GM21723 (cell line): ENCODE measurements around the gene LEPR.
A peak's percentile ranks its signal among the peaks of the same experiment; 100 is the strongest.
"Not testable (repeated sequence)": the region's sequence is repeated elsewhere in the genome, so short reads cannot be mapped to it uniquely, and the experiment has no call there.

Source experiments
- ATAC-seq: cut with Tn5 transposase; IDR thresholded peaks from one replicate; pipeline ENCODE4 v1.9.1; 2021; ENCODE audit warnings: mild to moderate bottlenecking, moderate library complexity; ENCODE audit not compliant: unreplicated experiment

Gene LEPR, protein sequence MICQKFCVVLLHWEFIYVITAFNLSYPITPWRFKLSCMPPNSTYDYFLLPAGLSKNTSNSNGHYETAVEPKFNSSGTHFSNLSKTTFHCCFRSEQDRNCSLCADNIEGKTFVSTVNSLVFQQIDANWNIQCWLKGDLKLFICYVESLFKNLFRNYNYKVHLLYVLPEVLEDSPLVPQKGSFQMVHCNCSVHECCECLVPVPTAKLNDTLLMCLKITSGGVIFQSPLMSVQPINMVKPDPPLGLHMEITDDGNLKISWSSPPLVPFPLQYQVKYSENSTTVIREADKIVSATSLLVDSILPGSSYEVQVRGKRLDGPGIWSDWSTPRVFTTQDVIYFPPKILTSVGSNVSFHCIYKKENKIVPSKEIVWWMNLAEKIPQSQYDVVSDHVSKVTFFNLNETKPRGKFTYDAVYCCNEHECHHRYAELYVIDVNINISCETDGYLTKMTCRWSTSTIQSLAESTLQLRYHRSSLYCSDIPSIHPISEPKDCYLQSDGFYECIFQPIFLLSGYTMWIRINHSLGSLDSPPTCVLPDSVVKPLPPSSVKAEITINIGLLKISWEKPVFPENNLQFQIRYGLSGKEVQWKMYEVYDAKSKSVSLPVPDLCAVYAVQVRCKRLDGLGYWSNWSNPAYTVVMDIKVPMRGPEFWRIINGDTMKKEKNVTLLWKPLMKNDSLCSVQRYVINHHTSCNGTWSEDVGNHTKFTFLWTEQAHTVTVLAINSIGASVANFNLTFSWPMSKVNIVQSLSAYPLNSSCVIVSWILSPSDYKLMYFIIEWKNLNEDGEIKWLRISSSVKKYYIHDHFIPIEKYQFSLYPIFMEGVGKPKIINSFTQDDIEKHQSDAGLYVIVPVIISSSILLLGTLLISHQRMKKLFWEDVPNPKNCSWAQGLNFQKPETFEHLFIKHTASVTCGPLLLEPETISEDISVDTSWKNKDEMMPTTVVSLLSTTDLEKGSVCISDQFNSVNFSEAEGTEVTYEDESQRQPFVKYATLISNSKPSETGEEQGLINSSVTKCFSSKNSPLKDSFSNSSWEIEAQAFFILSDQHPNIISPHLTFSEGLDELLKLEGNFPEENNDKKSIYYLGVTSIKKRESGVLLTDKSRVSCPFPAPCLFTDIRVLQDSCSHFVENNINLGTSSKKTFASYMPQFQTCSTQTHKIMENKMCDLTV

DNA sequence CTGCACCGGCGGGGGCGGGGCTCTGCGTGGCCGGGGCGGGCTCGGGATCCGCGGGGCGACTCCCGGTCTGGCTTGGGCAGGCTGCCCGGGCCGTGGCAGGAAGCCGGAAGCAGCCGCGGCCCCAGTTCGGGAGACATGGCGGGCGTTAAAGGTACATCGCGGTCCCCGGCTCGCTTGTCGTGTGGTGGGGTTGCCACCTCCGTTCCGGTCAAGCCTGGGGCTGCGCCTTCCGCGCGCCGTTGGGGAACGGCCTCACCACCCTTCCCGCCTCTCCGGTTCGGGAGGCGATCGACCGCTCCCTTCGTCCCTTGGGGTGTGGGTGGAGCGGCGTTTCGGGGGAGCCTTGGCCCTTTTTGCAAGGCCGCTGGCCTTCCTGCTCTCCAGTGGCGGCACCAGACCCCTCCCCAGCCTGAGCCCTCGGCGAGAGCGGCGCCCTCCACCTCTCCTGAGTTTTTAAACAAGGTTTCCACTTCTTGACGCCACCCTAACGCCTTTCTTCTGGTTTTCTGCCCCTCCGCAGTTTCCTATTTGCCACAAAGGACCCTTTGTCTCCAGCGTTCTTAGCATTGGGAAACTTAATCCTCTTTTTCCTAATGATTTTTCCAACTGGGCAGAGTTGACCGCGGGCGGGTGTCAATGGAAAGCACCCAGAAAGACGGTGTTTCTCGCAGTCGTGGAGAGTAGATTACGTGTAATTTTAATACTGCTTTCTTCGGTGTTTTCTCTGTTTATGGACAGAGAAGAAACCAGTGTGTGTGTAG, at the start of gene LEPR, which contains the start of gene LEPROT:
Gene LEPR (plus strand): TSS at position 79 of the 761 bp plus-strand sequence. CDS start 144,898 bp downstream, outside the sequence.
Gene LEPROT (plus strand): TSS at position 79 of the 761 bp plus-strand sequence. CDS start 57 bp downstream, at position 136.
- ATAC-seq, result peak; percentile 60

DNA sequence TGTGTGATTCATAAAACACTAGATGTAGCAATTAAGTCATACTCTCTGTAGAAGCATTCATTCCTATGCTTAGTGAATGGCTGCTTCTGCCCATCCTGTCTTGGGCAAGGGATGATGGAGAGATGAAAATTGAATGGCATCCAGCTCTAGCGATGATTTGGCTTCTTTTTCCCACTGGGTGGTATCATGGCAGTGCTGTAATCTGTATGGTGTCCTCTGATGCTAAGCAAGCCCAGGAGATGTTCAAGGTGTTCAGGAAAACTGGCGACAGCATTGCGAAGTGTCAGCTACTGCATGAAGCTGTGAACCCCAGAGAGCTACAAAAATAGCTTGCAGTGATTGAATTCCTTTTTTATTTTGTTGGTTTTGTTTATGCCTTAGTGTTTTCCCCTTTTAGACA, 48.9 kb upstream of the LEPR start:
- ATAC-seq, result no peak

DNA sequence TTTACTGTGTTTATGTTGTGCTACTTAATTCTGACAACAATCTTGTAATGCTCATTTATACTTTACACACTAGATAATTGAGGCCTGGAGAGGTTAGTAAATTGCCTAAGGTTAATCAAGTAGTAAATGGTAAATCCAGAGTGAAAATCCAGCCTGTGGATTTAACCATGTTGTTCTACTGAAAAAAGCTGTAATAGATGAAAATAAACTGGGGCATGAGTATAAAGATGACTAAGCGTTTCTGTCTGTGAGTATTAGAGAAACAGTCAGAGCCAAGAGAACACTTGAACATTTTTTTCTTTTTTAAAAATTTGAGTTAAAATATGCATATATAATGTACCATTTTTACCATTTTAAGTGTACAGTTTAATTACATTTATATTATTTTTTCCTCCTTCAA, 47.9 kb upstream of the LEPR start:
- no peak for ATAC-seq

DNA sequence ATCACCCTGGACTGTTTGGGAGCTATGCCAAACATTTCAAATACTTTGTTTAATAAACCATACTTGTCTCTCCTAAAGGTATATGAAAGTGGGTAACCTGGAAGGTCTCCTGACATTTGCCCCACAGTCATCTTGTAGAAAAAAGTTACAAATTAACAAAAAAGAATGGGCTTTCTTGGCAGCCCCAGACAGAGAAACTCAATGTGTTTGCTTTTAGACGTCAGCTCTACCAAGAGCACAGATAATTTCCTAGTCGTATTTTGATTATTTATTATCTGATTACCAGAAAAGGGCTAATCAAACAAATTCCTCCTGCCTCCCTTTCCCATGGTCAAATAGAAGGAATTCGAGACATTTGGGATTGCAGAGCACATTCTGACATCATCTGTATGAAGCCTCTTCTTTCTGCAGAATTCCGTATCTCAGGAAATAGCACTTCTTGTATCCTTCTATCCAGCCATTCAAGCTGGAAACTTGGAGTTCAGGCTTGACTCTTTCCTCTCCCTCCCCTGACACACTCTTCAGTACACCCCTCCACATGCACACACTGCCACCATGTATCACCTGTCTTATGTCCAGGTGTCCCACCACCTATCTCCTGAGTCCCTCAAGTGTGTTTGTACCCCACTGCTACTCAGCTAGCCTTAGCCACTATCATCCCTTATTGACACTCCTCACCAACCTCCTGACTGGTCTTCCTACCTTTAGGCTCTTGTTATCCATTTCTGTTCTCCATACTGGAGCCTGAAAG, 42.8 kb upstream of the LEPR start:
- ATAC-seq, result no peak

DNA sequence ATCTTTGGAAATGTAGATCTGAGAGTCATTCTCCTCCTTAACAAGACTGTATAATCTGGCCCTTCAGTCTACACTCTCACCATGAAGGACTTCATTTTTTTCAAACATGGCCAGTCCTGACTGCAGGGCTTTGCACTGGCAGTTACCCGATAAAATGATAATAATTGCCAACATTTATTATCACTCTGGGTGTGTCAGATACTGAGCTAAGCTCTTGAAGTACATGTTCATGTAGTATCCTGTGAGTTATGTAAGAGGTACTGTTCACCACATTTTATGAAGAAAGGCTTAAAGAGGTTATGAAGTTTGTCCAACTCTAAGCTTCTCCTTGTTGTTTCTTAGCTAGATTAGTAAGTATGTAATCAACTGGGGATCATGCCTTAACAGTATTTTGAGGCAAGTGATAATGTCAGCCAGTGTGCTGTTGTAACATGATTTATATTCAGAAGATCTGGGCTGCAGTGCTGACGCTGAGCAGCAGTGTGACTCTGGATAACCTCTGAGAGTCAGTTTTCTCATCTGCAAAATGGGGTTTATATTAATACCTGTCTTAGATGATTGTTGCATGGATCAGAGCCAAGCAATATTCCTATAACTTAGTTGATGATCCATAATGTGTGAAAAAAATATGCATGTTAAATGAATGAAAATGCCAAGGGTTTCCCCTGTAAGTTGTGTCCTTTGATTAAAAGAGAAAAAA, 42.1 kb upstream of the LEPR start:
- ATAC-seq, result no peak

DNA sequence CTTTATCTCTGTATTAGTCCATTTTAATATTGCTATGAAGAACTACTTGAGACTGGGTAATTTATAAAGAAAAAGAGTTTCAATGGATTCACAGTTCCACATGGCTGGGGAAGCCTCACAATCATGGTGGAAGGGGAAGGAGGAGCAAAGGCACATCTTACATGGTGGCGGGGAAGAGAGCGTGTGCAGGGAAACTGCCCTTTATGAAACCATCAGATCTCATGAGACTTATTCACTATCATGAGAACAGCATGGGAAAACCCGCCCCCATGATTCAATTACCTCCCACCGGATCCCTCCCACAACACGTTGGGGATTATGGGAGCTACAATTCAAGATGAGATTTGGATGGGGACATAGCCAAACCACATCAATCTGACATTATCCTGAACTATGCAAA, 36.0 kb upstream of the LEPR start:
- ATAC-seq, result not testable (repeated sequence)

DNA sequence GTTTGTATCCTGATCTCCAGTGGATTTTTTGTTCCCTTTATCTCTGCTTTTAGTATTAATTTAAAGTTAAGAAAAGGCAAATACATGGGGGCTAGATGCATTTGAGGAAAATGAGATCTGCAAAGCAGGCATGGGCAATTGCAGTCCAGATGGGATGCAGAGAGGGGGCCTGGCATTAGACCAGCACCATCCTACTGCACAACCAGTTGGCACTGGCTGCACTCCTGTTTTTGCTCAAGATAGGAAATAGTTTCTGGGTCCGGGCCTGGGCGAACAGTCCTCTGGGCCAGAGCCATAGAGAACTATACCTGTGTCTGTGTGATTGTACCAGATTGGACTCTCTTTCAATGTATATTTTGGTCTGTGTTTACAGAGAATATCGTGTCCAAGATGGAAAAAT, 34.0 kb upstream of the LEPR start:
- ATAC-seq, result no peak

DNA sequence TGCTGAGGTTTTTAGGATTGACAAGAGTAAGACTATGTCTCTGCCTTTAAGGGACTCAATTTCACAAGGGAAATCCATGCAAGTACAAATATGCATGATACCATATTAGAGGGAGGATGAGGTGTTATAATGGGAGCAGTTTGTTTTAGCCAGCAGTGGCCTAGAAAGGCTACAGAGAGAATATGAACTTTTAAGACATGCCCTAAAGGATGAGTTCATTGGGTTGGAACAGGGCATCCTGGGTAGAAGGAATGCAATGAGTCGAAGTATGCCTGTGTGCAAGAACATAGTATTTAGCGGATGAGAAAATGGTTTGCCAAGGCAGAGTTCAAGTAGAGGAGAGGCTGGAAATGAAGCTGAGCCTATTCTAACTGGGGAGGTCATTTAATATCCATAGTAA, 32.6 kb upstream of the LEPR start:
- no peak for ATAC-seq

DNA sequence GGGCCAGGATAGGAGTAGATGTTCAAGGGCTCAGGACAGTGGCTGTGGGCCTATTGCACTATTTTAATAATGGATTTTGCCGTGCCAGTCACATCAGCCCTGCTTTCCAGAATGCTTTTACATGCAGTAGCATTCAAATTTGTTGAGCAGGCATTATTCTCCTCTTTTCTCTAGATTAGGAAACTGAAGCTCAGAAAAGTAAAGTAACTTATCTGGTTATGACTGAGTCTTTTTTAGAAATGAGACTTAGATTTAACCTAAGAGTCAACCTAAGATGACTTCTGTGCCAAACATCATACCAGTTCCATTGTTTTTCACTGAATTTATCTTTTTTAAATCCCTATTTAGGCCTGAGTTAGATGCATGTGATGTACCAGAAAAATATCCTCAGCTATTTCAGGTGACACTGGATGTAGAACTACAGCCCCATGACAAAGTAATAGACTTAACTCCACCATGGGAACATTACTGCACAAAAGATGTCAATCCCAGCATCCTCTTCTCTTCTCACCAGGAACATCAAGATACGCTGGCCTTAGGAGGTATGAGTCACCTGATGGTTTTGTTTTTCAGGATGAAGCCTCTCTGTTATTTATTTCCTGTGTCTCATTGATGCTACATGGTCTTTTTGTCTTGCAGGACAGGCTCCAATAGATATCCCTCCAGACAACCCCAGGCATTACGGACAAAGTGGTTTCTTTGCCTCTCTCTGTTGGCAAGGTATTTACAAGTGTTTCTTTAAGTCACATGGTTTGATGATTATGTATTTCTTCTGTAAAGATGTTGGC, 31.4 kb upstream of the LEPR start:
- ATAC-seq, result no peak

DNA sequence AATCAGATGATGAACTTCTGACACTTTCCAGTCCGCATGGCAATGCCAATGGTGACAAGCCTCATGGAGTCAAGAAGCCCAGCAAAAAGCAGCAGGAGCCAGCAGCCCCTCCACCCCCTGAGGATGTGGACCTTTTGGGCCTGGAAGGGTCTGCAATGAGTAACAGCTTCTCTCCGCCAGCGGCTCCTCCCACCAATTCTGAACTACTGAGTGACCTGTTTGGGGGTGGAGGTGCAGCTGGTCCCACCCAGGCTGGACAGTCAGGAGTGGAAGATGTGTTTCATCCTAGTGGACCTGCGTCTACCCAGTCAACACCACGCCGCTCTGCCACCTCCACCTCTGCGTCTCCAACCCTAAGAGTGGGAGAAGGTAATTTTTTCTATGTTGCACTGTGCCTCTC, 28.0 kb upstream of the LEPR start:
- ATAC-seq, result no peak

DNA sequence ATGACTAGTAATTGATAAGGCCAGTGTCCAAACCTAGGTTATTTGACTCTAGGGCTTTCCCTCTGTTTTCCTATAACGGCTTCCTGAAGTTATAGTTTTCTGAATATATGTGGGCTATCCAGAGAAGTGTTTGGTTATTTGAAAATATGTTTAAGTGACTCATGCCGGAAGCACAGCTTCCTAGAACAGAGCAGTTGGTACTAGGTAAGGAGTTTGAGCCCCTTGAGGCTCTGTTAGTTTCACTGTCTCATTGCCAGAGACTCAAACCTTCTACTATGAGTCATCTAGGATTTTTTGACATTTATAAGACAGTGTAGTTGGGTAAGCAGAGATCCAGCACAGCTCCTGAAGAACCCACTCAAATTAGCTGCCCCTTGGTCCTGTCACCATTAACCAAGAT, 27.1 kb upstream of the LEPR start:
- ATAC-seq, result peak; percentile 98

DNA sequence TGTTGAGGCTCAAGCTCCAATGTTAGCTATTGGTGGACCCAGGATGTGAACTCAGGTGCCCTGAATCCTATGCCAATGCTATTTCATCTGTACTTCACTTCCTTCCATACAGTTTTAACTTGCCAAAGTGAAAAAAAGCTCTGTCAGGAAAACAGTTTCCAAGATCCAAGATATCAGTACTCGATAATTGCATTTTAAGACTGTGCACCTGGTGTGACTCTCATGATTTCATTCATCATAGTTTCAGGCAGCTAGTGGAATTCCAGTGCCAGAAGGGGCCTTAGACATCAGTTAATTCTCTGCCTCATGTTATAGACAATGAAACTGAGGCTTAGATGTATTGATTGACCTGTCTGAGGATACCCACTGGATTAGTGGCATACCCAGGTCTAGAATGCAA, 26.5 kb upstream of the LEPR start:
- ATAC-seq, result no peak

DNA sequence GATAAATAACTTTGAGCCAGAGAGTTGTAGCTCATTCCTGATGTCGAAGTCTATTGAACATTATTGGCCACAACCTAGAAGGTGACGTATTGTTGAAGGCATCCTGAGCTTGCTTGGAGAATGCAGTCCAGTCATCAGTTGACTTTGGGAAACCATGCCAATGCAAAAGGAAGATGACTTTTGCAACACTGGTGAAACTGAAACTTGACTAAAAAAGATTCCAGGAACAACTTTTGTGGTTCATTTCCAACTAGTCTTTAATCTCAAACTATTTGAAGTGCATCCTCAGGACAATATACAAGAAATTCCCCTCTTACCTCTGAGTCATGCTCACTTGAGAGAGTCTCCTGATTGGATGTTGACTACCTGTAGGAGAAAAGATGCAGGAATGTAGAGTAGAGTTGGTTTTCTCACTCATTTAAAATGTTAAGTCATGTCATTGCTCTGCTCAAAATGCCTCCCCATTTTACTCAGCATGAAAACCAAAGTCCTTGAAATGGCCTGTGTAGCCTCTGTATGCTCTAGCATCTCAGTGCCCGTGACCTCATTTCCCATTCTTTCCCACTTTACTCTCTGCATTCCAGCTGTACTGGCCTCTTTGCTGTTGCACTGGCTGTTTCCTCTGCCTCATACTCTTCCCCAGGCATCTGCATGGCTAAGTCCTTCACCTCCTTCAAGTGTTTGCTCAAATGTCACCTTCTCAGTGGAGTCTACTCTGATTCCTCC, 24.4 kb upstream of the LEPR start:
- no peak for ATAC-seq

DNA sequence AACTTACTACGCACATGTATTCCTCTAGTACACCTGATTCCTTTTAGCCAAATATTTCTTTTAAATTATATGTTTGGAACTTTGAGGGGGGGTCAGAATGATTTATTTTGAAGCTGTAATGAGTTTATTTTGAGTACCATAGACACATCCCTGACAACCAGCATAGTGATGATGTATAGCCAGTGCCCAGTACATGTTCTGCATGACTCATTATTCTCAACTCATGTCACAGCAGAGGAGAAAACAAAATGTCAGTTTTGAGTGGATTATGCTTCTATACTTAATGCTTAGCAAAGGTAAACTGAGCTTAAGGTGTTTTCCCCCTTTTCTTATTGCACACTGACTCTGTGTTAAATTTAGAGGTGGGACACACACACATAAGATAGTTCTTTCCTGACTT, 22.4 kb upstream of the LEPR start:
- no peak for ATAC-seq

DNA sequence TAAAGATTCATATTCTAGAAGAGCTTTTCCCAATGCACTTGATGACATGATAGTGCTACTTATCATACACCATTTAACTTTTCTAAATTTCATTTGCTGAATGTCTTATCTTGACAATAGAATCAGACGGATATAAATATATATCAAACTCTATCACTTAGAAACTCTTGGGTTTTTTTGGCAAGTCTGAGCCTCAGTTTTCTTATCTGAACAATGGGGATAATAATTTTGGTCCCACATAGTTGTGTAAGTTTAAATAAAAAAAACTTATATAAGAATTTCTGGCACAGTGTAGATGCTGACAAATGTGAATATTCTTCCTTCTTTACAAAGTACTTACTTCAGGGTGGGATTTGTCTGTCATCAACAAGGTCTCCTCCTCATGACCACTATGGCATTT, 21.5 kb upstream of the LEPR start:
- no peak for ATAC-seq

DNA sequence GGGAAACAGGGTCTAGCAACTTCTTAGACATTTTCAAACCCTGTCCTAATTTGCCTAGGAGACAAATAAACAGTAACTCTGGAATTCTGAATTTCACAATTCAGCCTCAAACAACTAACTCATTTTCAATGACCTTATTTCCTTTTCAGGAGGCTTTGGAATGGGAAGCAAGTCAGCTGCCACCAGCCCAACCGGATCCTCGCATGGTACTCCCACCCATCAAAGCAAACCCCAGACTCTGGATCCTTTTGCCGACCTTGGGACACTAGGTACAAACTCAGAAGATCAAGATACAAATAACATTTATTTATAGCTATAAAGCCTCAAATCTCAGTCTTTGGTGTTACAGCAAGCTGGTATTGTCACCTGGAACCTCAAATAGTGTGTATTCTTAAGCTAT, 18.9 kb upstream of the LEPR start:
- no peak for ATAC-seq

DNA sequence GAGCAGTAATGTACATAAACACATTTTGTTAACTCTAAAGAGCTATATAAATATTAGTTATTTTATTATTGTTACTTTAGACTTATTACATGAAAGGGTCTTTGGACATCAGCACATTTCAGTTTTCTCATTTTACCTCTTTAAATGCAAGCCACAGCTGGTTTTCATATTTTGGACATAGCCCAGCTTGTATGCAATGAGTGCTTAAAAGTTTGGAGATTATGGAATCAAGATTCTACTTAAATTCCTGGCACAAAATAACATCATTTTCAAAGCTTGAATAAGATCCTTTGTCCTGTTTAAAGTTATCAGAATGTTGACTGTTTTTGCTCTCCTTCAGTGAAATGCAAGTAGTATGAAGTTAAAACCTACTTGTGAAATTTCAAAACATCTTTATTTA, 15.5 kb upstream of the LEPR start:
- ATAC-seq, result no peak

DNA sequence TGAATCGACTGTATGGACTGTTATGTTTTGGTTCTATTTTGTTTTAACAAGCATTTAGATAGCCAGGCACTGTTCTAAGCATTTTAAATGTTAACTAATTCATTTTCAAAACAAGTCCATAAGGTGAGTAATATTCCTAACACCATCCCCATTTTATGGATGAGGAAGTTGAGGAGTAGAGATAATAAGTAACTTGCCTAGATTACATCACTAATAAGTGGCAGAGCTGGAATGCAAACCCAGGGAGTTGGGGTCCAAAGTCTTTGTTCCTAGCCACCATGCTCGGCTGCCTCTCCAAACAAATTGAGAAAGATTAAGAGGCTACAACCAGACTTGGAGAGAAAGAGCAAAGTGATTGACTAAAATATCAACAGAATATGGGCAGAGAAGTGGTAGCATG, 12.6 kb upstream of the LEPR start:
- no peak for ATAC-seq
